OCI-LY1 (cell line): ENCODE data around the gene ITGB4.

Experiments used
- H2AFZ ChIP-seq: fragments of 200-600 bp; sonication (generic), shearing (Covaris generic); 2 replicates; pipeline ENCODE4 v1.6.0; 2014; ENCODE audit warnings: antibody characterized with exemption, mild to moderate bottlenecking, low read length
- H3F3A ChIP-seq: fragments of 200-600 bp; sonication (generic), shearing (Covaris generic); 2 replicates; pipeline ENCODE4 v1.6.0; 2014; ENCODE audit warnings: mild to moderate bottlenecking, antibody characterized with exemption, low read length, moderate library complexity; ENCODE audit not compliant: insufficient read depth
- H3K27ac ChIP-seq: fragments of 200-600 bp; sonication (generic); 2 replicates; pipeline ENCODE4 v1.5.1; 2014; ENCODE audit warnings: low read length, mixed run types, mild to moderate bottlenecking, low read depth; ENCODE audit not compliant: poor library complexity, severe bottlenecking
- H3K27me3 ChIP-seq: fragments of 200-600 bp; sonication (generic); 2 replicates; pipeline ENCODE4 v1.6.0; 2014; ENCODE audit warnings: antibody characterized with exemption, mild to moderate bottlenecking, low read length, moderate library complexity; ENCODE audit not compliant: insufficient read depth
- H3K36me3 ChIP-seq: fragments of 200-600 bp; sonication (generic); 2 replicates; pipeline ENCODE4 v1.6.1; 2014; ENCODE audit warnings: mild to moderate bottlenecking, antibody characterized with exemption, low read length, moderate library complexity, mixed read lengths; ENCODE audit not compliant: insufficient read depth
- H3K4me1 ChIP-seq: fragments of 200-600 bp; sonication (generic); 2 replicates; pipeline ENCODE4 v1.5.1; 2014; ENCODE audit warnings: mild to moderate bottlenecking, low read length, moderate library complexity; ENCODE audit not compliant: insufficient read depth, severe bottlenecking
- H3K4me2 ChIP-seq: fragments of 200-600 bp; sonication (generic), shearing (Covaris generic); 2 replicates; pipeline ENCODE4 v1.6.1; 2014; ENCODE audit warnings: low read length
- H3K4me3 ChIP-seq: fragments of 200-600 bp; sonication (generic); 2 replicates; pipeline ENCODE4 v1.5.1; 2014; ENCODE audit warnings: low read length, low read depth, mild to moderate bottlenecking, mixed read lengths; ENCODE audit not compliant: poor library complexity, severe bottlenecking
- H3K79me2 ChIP-seq: fragments of 200-600 bp; shearing (Covaris generic); 2 replicates; pipeline ENCODE4 v1.6.1; 2016; ENCODE audit warnings: mixed run types, low read length, mixed read lengths; ENCODE audit not compliant: insufficient read depth
- H3K9ac ChIP-seq: fragments of 200-600 bp; sonication (generic), shearing (Covaris generic); 2 replicates; pipeline ENCODE4 v1.6.1; 2014; ENCODE audit warnings: mild to moderate bottlenecking, low read length, mixed read lengths
- H3K9me2 ChIP-seq: fragments of 200-600 bp; sonication (generic), shearing (Covaris generic); 2 replicates; pipeline ENCODE4 v1.6.1; 2014; ENCODE audit warnings: low read depth, mild to moderate bottlenecking, low read length, mixed read lengths
- H3K9me3 ChIP-seq: fragments of 200-600 bp; shearing (Covaris generic); 2 replicates; pipeline ENCODE4 v1.6.1; 2014; ENCODE audit warnings: low read length, mixed read lengths
- H4K20me1 ChIP-seq: fragments of 200-600 bp; sonication (generic), shearing (Covaris generic); 2 replicates; pipeline ENCODE4 v1.6.0; 2016; ENCODE audit warnings: mild to moderate bottlenecking, low read length; ENCODE audit not compliant: insufficient read depth
- EZH2 ChIP-seq: fragments of 200-600 bp; sonication (generic), shearing (Covaris generic); IDR thresholded peaks from 2 replicates; pipeline ENCODE4 v1.8.0; 2017; ENCODE audit warnings: borderline replicate concordance, mixed run types, mild to moderate bottlenecking, antibody characterized with exemption, low read length, moderate library complexity, mixed read lengths
- TF ChIP-seq, protein P1 (sequence below): fragments of 200-600 bp; sonication (generic), shearing (Covaris generic); IDR thresholded peaks from 2 replicates; pipeline ENCODE4 v1.5.1; 2017; ENCODE audit warnings: mild to moderate bottlenecking, antibody characterized with exemption, low read length, moderate library complexity, mixed read lengths

The ITGB4 gene

GRCh38 chr17:75767881-75768280 is 46.6 kb downstream of the ITGB4 start:
- H3K27ac ChIP-seq: no peak overlapping the region
- no peak overlapping the region for H3K4me2 ChIP-seq
- no peaks in the 10 kb centered on the region for H3K9me3 ChIP-seq
- H2AFZ ChIP-seq: no peak overlapping the region
- no peaks in the 10 kb centered on the region for H3K27me3 ChIP-seq
- H3K36me3 ChIP-seq: no peaks in the 10 kb centered on the region
- no peak overlapping the region for H3K4me3 ChIP-seq
- no peaks in the 10 kb centered on the region for H3F3A ChIP-seq
- peaks cover 21% of the 10 kb centered on the region for H3K4me1 ChIP-seq
- H3K79me2 ChIP-seq: no peaks in the 10 kb centered on the region
- TF ChIP-seq, protein P1, sequence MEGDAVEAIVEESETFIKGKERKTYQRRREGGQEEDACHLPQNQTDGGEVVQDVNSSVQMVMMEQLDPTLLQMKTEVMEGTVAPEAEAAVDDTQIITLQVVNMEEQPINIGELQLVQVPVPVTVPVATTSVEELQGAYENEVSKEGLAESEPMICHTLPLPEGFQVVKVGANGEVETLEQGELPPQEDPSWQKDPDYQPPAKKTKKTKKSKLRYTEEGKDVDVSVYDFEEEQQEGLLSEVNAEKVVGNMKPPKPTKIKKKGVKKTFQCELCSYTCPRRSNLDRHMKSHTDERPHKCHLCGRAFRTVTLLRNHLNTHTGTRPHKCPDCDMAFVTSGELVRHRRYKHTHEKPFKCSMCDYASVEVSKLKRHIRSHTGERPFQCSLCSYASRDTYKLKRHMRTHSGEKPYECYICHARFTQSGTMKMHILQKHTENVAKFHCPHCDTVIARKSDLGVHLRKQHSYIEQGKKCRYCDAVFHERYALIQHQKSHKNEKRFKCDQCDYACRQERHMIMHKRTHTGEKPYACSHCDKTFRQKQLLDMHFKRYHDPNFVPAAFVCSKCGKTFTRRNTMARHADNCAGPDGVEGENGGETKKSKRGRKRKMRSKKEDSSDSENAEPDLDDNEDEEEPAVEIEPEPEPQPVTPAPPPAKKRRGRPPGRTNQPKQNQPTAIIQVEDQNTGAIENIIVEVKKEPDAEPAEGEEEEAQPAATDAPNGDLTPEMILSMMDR: no peak
- TF ChIP-seq EZH2: no peak
- H3K9ac ChIP-seq: no peak overlapping the region
- no peaks in the 10 kb centered on the region for H4K20me1 ChIP-seq
- no peaks in the 10 kb centered on the region for H3K9me2 ChIP-seq

GRCh38 chr17:75769536-75769935 is 48.3 kb downstream of the ITGB4 start:
- Histone ChIP-seq H3K4me1 (peaks cover 10% of the 10 kb centered on the region), H3K4me3 (no peak overlapping the region), H3F3A (no peaks in the 10 kb centered on the region), H3K9ac (no peak overlapping the region), H4K20me1 (no peaks in the 10 kb centered on the region), H3K9me2 (no peaks in the 10 kb centered on the region), H3K79me2 (no peaks in the 10 kb centered on the region), H2AFZ (no peak overlapping the region), H3K4me2 (no peak overlapping the region), H3K27me3 (no peaks in the 10 kb centered on the region), H3K9me3 (no peaks in the 10 kb centered on the region), H3K27ac (no peak overlapping the region), H3K36me3 (no peaks in the 10 kb centered on the region)
- TF ChIP-seq EZH2: no peak

DNA sequence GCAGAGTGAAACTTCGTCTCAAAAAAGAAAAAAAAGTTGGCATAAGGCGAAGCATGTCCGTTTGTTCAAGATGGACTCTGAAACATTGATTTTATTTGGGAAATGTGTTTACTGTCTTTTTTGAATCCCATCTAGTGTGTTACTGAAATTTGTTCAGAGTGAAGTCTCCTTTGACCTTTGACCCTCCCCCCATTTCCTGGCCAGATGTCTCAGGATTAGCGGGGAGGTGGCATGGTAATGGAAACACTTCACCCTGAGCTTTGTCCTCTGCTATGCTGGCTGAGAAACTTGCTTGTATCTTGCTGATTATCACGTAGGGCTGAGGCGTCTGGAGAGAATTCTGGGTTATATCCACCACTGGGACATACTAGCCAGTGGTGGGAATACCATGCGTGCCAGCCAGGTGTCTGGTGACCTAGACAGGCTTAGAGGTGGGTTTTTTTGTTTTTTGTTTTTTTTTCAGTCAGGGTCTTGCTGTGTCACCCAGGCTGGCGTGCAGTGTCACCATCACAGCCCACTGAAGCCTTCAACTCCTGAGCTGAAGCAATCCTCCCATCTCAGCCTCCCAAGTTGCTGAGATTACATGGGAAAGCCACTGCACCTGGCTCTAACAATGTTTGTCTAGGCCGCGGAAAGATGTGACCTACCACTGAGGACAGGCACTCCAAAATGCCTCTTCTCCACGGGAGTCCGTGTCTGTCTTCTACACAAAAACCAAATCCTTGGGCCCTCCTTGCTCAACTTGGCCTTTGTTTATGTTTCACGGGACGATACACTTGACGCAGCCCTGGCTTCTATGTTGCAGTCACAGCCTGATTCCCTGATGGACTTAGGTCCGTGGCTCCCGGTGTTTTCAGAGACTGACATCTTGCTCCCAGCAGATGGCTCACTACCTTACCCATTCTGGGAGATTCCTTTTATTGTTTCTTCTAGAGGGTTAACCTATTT is 50.3 kb downstream of the ITGB4 start:
- peaks cover 6% of the 10 kb centered on the region; the same call in 1 of the 2 replicates for H3K36me3 ChIP-seq
- peaks cover 11% of the 10 kb centered on the region for H3K4me1 ChIP-seq
- H3K27me3 ChIP-seq: no peaks in the 10 kb centered on the region
- no peak overlapping the region for H2AFZ ChIP-seq
- H3K79me2 ChIP-seq: no peaks in the 10 kb centered on the region
- peaks cover under 1% of the 10 kb centered on the region; the same call in 1 of the 2 replicates for H3F3A ChIP-seq
- H3K4me2 ChIP-seq: no peak overlapping the region
- H4K20me1 ChIP-seq: no peaks in the 10 kb centered on the region
- TF ChIP-seq EZH2: no peak
- TF ChIP-seq, protein P1: no peak
- H3K4me3 ChIP-seq: no peak overlapping the region
- peak overlapping the region; percentile 9 for H3K27ac ChIP-seq
- H3K9me2 ChIP-seq: no peaks in the 10 kb centered on the region
- no peak overlapping the region for H3K9ac ChIP-seq
- no peaks in the 10 kb centered on the region for H3K9me3 ChIP-seq
